ENCODE data around the gene RBM20. TPM values are rescaled to one million over a fixed set of nuclear protein-coding genes. Genes with fewer than 3 reads are reported as not detected.

The RBM20 gene
- total and polyA plus RNA-seq, 2 of the 13 experiments (the other 11 are each of a cell fraction or from before 2014, with no cell fraction given): 0.02 to 0.22 TPM

GRCh38 chr10:110885932-110886674 lies 242.0 kb downstream of the RBM20 start:
- ChIA-PET CTCF (ENCODE audit: low intra/inter-chr PET ratio, low total read pairs) (no interaction called here), POLR2A (no interaction called here)
- no peak overlapping the region for H3K9ac ChIP-seq (ENCODE audit: insufficient read depth, low read depth, low read length)

More at GRCh38 chr10:110885932-110886674, 242.0 kb downstream of the RBM20 start:
- Histone ChIP-seq H3K27ac (ENCODE audit: extremely low read length, insufficient read depth, low read length) (no peak overlapping the region), H3K79me2 (ENCODE audit: insufficient read depth, low read length) (no peaks in the 10 kb centered on the region), H4K20me1 (ENCODE audit: insufficient read depth, low read length) (no peaks in the 10 kb centered on the region), H3K4me1 (ENCODE audit: insufficient read depth, low read length) (peaks cover 8% of the 10 kb centered on the region), H3K4me2 (ENCODE audit: low read depth, low read length) (no peak overlapping the region), H2AFZ (ENCODE audit: low read length) (no peak overlapping the region), H3K36me3 (replicated peaks in 1 of 2; ENCODE audit: control insufficient read depth in 1 of 2, insufficient read depth in 2 of 2, low read length in 2 of 2) (peaks cover 2 to 58% of the 10 kb centered on the region in 2 experiments; a peak in 4 of 5 replicates), H3K9me3 (ENCODE audit: low read length) (no peaks in the 10 kb centered on the region), H3K27me3 (ENCODE audit: control insufficient read depth in 1 of 2, insufficient read depth in 2 of 2, low read length in 2 of 2) (no peaks in the 10 kb centered on the region), H3K4me3 (replicated peaks in 1 of 3; ENCODE audit: insufficient read depth in 1 of 3, low read depth in 2 of 3, low read length in 3 of 3) (no peak overlapping the region)
- ATAC-seq (no peak), FAIRE-seq (no peak), DNase-seq (ENCODE audit: low spot score) (peak; percentile 48)
- in situ Hi-C loops (cut with HindIII; ENCODE audit: extremely low pct_ligation_motif_present, low pct_unique_long_range_greater_than_20kb) (loop anchor here (25.0 kb wide), 1 partner anchor 274 kb away; no protein-coding TSS in a partner anchor), intact Hi-C loops (cut with micrococcal nuclease; ENCODE audit: unreplicated experiment) (no loop called here)
- BruUV-seq (replicated peaks): no TSS peak
- no peak for TF ChIP-seq ZMAT3 (CRISPR knock-in tag; conservative IDR thresholded peaks at IDR 0.05)
- TF ChIP-seq ZNF615 (CRISPR knock-in tag; IDR thresholded peaks at IDR 0.05; ENCODE audit: borderline replicate concordance): no peak
- TF ChIP-seq ZNF550 (CRISPR knock-in tag; IDR thresholded peaks at IDR 0.05; ENCODE audit: borderline replicate concordance): no peak
- TF ChIP-seq PATZ1 (CRISPR knock-in tag; IDR thresholded peaks at IDR 0.05): no peak
- no peak for TF ChIP-seq RFX1 (IDR thresholded peaks at IDR 0.05)
- TF ChIP-seq ZFX (CRISPR knock-in tag; IDR thresholded peaks at IDR 0.05; ENCODE audit: low read depth): no peak
- TF ChIP-seq ZEB1 (IDR thresholded peaks at IDR 0.05; ENCODE audit: insufficient replicate concordance, low read depth): no peak
- TF ChIP-seq REXO4 (CRISPR knock-in tag; IDR thresholded peaks at IDR 0.05; ENCODE audit: borderline replicate concordance): no peak
- no peak for TF ChIP-seq GRHL1 (CRISPR knock-in tag; conservative IDR thresholded peaks at IDR 0.05)
- no peak for TF ChIP-seq MAZ (IDR thresholded peaks at IDR 0.05; ENCODE audit: borderline replicate concordance, low read depth, low read length)
- no peak for TF ChIP-seq MAZ (CRISPR knock-in tag; IDR thresholded peaks at IDR 0.05; ENCODE audit: low read depth)
- TF ChIP-seq SIN3B (IDR thresholded peaks at IDR 0.05; ENCODE audit: low read length): no peak
- TF ChIP-seq ZNF30 (CRISPR knock-in tag; IDR thresholded peaks at IDR 0.05): no peak
- TF ChIP-seq SIX1 (CRISPR knock-in tag; IDR thresholded peaks at IDR 0.05; ENCODE audit: borderline replicate concordance): no peak
- TF ChIP-seq CHCHD3 (CRISPR knock-in tag; IDR thresholded peaks at IDR 0.05): no peak
- TF ChIP-seq ZNF3 (CRISPR knock-in tag; IDR thresholded peaks at IDR 0.05): no peak
- 60% methylated on average over 5 of the region's 5 CpGs for WGBS (ENCODE audit: low lambda C conversion rate)
